ENCODE data around the gene PSORS1C2. TPM values are rescaled to one million over a fixed set of nuclear protein-coding genes. Genes with fewer than 3 reads are reported as not detected.

PSORS1C2 gene
- total RNA-seq, 1 experiment from 2014 or later = not detected

DNA sequence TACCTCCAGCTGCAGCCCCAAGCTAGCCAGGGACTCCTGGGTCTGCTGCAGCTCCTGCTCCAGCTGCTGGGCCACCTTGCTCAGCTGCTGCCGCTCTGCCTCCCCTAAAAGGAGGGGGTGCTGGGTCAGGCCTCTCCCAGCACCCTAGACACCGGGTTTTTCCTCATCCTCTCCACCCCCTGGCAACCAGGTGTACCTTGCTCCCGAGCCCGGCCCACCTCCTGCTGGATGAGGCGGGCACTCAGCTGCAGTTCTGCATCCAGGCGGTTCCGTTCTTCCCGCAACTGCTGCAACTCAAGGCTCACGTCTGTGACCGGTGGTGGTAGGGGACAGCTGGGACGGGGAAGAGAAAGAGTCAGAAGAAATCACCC is 6.1 kb upstream of the PSORS1C2 start:
- in situ Hi-C loops (cut with HindIII; ENCODE audit: low sequenced_read_pairs) = no loop called here
- no peak for DNase-seq (ENCODE audit: low spot score)

GRCh38 chr6:31144296-31144969 is 5.6 kb upstream of the PSORS1C2 start:
- DNase-seq (ENCODE audit: low spot score) = no peak
- in situ Hi-C loops (cut with HindIII; ENCODE audit: low sequenced_read_pairs) = no loop called here

DNA sequence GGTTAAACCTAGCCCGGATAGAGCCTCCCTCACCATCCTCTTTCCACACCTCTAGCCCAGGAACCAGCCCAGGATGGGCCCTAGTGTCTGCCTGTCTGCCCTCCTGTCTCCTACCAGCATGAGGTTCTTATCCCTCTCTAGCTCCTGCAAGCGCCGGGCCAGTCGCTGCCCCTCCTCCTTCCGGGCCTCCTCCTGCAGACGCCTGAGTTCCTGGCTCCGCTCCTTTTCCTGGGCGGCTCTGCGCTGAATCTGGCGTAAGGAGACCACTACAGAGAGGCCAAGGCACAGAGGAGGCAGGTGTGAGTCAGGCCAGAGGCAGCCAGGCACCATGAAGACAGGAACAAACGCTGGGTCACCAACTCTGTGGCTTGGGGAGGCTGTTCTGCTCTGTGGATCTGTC is 4.3 kb upstream of the PSORS1C2 start:
- DNase-seq (ENCODE audit: low spot score) = no peak
- in situ Hi-C loops (cut with HindIII; ENCODE audit: low sequenced_read_pairs) = no loop called here

- in situ Hi-C loops (cut with HindIII; ENCODE audit: low sequenced_read_pairs) = no loop called here
- DNase-seq (ENCODE audit: low spot score) = no peak
These were observed 3.5 kb upstream of the PSORS1C2 start for GRCh38 chr6:31142361-31142761.

DNA sequence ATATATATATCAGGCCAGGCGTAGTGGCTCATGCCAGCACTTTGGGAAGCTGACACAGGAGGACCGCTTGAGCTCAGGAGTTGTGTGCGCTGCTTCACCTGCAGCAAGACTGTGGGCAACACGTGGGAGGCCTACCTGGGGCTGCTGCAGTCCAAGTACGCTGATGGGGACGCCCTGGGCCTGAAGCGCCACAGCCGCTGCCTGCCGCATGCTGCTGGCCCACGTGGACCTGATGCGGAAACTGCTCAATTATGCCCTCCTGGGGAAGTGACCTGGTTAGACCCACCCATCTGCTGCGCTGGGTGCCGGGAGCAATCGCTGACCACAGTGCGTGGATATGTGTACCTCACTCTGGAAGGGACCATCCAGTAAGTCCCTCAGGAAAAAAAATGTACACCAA is 1.8 kb upstream of the PSORS1C2 start:
- in situ Hi-C loops (cut with HindIII; ENCODE audit: low sequenced_read_pairs) = no loop called here
- no peak for DNase-seq (ENCODE audit: low spot score)

- DNase-seq (ENCODE audit: low spot score) = no peak
- in situ Hi-C loops (cut with HindIII; ENCODE audit: low sequenced_read_pairs) = no loop called here
These were observed 733 bp upstream of the PSORS1C2 start for GRCh38 chr6:31139599-31139998.

- DNase-seq (ENCODE audit: low spot score) = no peak
- in situ Hi-C loops (cut with HindIII; ENCODE audit: low sequenced_read_pairs) = no loop called here
These were observed 3.2 kb downstream of the PSORS1C2 start for GRCh38 chr6:31135710-31136109.

GRCh38 chr6:31132806-31133205 is 6.1 kb downstream of the PSORS1C2 start:
- in situ Hi-C loops (cut with HindIII; ENCODE audit: low sequenced_read_pairs) = no loop called here
- DNase-seq (ENCODE audit: low spot score) = no peak

- in situ Hi-C loops (cut with HindIII; ENCODE audit: low sequenced_read_pairs) = no loop called here
- no peak for DNase-seq (ENCODE audit: low spot score)
These were observed 7.3 kb downstream of the PSORS1C2 start for GRCh38 chr6:31131595-31131994.

GRCh38 chr6:31130751-31131150 is 8.1 kb downstream of the PSORS1C2 start:
- no peak for DNase-seq (ENCODE audit: low spot score)
- in situ Hi-C loops (cut with HindIII; ENCODE audit: low sequenced_read_pairs) = no loop called here

DNA sequence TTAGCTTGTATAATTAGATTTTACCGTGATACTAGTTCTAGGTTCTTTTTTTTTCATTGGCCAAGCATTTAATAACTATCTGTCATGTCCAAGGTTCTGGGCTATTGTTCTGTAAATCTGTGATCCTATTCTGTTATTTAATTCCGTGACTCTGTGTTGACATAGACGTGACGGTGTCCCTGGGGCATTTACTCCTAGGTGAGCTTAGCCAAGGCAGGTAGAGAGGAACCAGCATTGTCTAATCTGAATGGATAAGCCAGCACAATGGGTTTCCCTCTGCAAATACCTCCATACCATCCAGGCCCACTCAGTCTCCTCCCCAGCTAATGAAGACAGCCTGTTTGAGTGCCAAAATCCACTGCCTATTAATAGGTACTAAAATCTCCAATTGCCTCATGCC is 9.7 kb downstream of the PSORS1C2 start:
- DNase-seq (ENCODE audit: low spot score) = no peak
- in situ Hi-C loops (cut with HindIII; ENCODE audit: low sequenced_read_pairs) = no loop called here

GRCh38 chr6:31128093-31128676 is 10.7 kb downstream of the PSORS1C2 start:
- in situ Hi-C loops (cut with HindIII; ENCODE audit: low sequenced_read_pairs) = no loop called here
- peak; percentile 82 for DNase-seq (ENCODE audit: low spot score)

DNA sequence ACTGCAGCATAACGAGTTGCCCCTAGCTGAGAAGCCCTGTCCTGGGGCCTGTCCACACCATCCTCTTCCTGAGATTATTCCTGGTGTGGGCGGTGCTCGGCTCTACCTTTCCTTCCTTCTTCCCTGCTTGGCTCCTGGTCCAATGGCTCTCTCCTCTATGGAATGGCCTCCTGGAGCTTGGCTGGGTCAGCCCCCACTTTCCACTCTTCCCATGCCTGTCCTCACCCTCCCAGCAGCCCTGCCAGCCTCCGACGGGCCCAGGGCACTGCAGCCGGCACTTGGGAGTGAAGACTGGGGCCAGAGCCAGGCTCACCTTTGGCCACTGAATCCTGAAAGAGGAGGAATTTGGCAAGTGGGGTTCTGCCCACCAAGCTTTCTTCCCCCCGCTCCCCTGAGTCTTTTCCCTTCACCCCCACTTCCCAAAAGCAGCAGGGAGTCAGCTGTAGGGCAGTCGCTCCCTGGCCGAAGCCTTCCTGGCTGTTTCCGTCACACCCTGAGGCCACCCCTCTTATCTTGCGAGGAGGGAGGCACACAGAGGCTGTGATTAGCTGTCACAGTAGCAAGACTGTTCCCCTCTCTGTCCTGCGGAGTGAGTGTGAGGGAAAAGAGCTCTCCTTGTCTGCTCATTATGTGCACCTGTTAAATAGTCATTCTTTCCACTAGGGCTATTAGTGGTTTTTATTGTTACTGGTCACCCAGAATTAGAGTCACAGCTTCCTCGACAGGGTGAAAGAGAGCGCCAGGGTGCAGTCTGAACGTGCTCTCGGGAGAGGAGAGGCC is 12.3 kb downstream of the PSORS1C2 start:
- in situ Hi-C loops (cut with HindIII; ENCODE audit: low sequenced_read_pairs) = no loop called here
- DNase-seq (ENCODE audit: low spot score) = no peak

DNA sequence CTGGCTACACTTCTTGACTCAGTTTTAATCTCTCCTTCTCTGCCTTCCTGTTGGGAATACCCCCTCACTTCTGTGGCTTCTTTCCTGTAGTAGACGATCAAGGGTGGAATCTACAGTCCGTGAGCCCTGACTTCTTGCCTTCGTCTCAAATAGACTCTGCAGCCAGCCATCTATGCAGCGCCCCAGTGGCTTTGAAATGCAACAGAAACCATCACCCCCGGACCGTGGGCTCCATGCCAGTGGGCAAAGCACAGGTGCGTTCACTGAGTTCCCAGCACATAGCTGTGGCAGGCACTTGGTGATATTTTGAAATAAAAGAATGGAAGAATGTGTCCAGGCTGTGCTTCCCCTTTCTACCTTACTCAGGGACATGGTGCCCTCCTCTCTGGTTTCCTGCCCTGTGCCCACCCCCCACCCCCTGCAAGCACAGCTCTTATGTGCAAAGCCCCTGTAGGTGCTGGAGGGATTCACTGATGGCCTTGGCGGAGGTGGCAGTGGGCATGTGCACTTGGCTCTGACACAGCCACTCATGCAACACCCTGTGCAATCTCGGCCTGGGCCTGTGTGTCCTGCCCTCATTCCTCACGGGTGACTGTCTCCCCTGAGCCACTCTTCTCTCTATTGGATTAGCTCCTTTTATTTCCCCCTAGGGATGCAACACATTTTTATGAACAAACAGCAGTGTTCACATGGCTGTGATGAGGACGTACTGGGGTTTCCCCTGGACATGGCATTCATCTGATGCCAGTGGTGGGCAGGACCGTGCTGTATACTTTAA is 13.1 kb downstream of the PSORS1C2 start:
- DNase-seq (ENCODE audit: low spot score) = no peak
- in situ Hi-C loops (cut with HindIII; ENCODE audit: low sequenced_read_pairs) = no loop called here

DNA sequence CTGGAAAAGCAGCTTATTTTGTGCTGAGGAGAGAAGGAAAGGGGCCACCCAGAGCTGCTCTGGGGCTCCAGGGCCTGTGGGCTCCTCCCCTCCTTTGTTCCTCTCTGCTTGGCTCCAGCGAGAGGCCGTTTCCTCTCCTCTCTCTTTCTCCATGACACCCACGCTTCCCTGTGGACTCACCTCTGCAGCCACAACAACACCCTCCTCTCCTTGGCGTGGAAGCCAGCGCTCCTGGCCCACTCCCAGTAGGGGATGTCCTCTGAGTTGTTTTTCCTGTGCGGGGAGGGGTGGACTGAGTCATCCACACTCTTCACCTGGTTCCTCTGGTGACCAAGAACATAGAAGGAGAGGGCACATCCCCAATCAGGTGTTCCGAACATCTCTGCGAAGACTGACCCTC is 13.7 kb downstream of the PSORS1C2 start:
- DNase-seq (ENCODE audit: low spot score) = no peak
- in situ Hi-C loops (cut with HindIII; ENCODE audit: low sequenced_read_pairs) = no loop called here

- DNase-seq (ENCODE audit: low spot score) = peak; percentile 55
- in situ Hi-C loops (cut with HindIII; ENCODE audit: low sequenced_read_pairs) = no loop called here
These were observed 15.8 kb downstream of the PSORS1C2 start for GRCh38 chr6:31122791-31123706.

GRCh38 chr6:31121131-31121790 is 17.6 kb downstream of the PSORS1C2 start:
- DNase-seq (ENCODE audit: low spot score) = no peak
- in situ Hi-C loops (cut with HindIII; ENCODE audit: low sequenced_read_pairs) = no loop called here

DNA sequence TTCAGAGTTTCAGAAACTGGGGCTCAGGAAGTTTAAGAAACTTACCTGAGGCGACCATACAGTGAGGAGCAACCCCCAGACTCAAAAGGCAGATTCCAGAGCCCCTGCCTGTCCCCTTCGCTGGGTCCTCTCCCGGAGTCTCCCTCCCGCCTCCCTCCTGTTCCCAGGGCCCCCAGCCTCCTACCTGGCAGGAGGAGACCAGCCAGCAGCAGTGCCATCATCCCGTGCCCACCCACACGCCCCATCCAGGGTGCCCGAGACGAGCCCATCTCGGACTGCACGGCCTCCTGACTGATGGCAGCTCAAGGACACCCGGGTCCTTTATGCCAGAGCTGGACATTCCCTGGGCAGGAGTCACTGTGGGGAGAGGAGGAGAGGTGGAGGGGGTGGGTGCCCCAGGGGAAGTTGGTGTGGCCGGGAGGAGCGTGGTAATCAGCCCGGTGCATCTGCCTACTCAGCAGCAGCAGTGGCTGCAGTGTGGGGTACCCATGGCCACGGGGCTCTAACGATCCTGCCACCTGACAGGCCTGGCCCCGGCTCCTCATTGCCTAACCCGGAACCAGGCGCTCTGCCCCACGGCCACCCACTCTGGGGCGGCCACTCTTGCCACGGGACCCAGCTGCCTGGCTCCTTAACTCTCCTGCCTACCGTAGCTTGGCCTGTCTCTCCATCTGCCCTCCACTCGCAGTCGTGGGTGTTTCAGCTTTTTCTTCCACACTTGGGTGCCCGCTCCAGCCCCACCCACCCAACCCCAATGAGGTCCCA is 18.5 kb downstream of the PSORS1C2 start, which contains the start of gene CDSN:
Gene CDSN (minus strand): TSS at position 296 of the 765 bp plus-strand sequence. CDS start 27 bp downstream, at position 269.
- in situ Hi-C loops (cut with HindIII; ENCODE audit: low sequenced_read_pairs) = no loop called here
- DNase-seq (ENCODE audit: low spot score) = no peak

Measured in G401 (cell line).